ENCODE results near the gene CLCA4.

Gene CLCA4

GRCh38 chr1:86616433-86616832 lies 69.6 kb downstream of the CLCA4 start:
- peaks cover 50% of the 10 kb centered on the region for H3K27me3 ChIP-seq (ENCODE audit: insufficient read depth, low read length)
- no peaks in the 10 kb centered on the region for H3K4me1 ChIP-seq (ENCODE audit: control insufficient read depth, insufficient read depth, low read length, unreplicated experiment)
- no peak overlapping the region for H3K27ac ChIP-seq (ENCODE audit: low read depth, low read length)
- H3K36me3 ChIP-seq (ENCODE audit: insufficient read depth, low read length), result no peaks in the 10 kb centered on the region
- no peak overlapping the region for H2AFZ ChIP-seq (ENCODE audit: low read length, unreplicated experiment)
- H3K79me2 ChIP-seq (ENCODE audit: control insufficient read depth, insufficient read depth, low read length, unreplicated experiment), result no peaks in the 10 kb centered on the region
- H3K4me3 ChIP-seq (ENCODE audit: low read depth, low read length), result no peak overlapping the region

- Histone ChIP-seq H3K27ac (ENCODE audit: low read depth, low read length) (no peak overlapping the region), H3K4me3 (ENCODE audit: low read depth, low read length) (no peak overlapping the region)
Measured at GRCh38 chr1:86616871-86617270, 70.0 kb downstream of the CLCA4 start.

GRCh38 chr1:86618358-86618757 lies 71.5 kb downstream of the CLCA4 start:
- H2AFZ ChIP-seq (ENCODE audit: low read length, unreplicated experiment), result no peak overlapping the region
- H3K4me1 ChIP-seq (ENCODE audit: control insufficient read depth, insufficient read depth, low read length, unreplicated experiment), result no peaks in the 10 kb centered on the region
- no peaks in the 10 kb centered on the region for H3K36me3 ChIP-seq (ENCODE audit: insufficient read depth, low read length)
- peaks cover 69% of the 10 kb centered on the region for H3K27me3 ChIP-seq (ENCODE audit: insufficient read depth, low read length)
- H3K27ac ChIP-seq (ENCODE audit: low read depth, low read length), result no peak overlapping the region
- no peak overlapping the region for H3K4me3 ChIP-seq (ENCODE audit: low read depth, low read length)
- H3K79me2 ChIP-seq (ENCODE audit: control insufficient read depth, insufficient read depth, low read length, unreplicated experiment), result no peaks in the 10 kb centered on the region

More at GRCh38 chr1:86616871-86617270, 70.0 kb downstream of the CLCA4 start:
- Histone ChIP-seq H3K79me2 (ENCODE audit: control insufficient read depth, insufficient read depth, low read length, unreplicated experiment) (no peaks in the 10 kb centered on the region), H3K4me1 (ENCODE audit: control insufficient read depth, insufficient read depth, low read length, unreplicated experiment) (no peaks in the 10 kb centered on the region), H2AFZ (ENCODE audit: low read length, unreplicated experiment) (no peak overlapping the region), H3K36me3 (ENCODE audit: insufficient read depth, low read length) (no peaks in the 10 kb centered on the region), H3K27me3 (ENCODE audit: insufficient read depth, low read length) (peaks cover 54% of the 10 kb centered on the region)

GRCh38 chr1:86619313-86619712 lies 72.4 kb downstream of the CLCA4 start:
- Histone ChIP-seq H2AFZ (ENCODE audit: low read length, unreplicated experiment) (no peak overlapping the region), H3K79me2 (ENCODE audit: control insufficient read depth, insufficient read depth, low read length, unreplicated experiment) (no peaks in the 10 kb centered on the region), H3K4me1 (ENCODE audit: control insufficient read depth, insufficient read depth, low read length, unreplicated experiment) (no peaks in the 10 kb centered on the region), H3K27ac (ENCODE audit: low read depth, low read length) (no peak overlapping the region), H3K27me3 (ENCODE audit: insufficient read depth, low read length) (peaks cover 71% of the 10 kb centered on the region), H3K4me3 (ENCODE audit: low read depth, low read length) (no peak overlapping the region), H3K36me3 (ENCODE audit: insufficient read depth, low read length) (no peaks in the 10 kb centered on the region)

GRCh38 chr1:86621286-86621685 lies 74.4 kb downstream of the CLCA4 start:
- H2AFZ ChIP-seq (ENCODE audit: low read length, unreplicated experiment), result no peak overlapping the region
- H3K4me3 ChIP-seq (ENCODE audit: low read depth, low read length), result no peak overlapping the region
- H3K27ac ChIP-seq (ENCODE audit: low read depth, low read length), result no peak overlapping the region
- H3K27me3 ChIP-seq (ENCODE audit: insufficient read depth, low read length), result peaks cover 68% of the 10 kb centered on the region
- H3K4me1 ChIP-seq (ENCODE audit: control insufficient read depth, insufficient read depth, low read length, unreplicated experiment), result no peaks in the 10 kb centered on the region
- H3K79me2 ChIP-seq (ENCODE audit: control insufficient read depth, insufficient read depth, low read length, unreplicated experiment), result no peaks in the 10 kb centered on the region
- H3K36me3 ChIP-seq (ENCODE audit: insufficient read depth, low read length), result no peaks in the 10 kb centered on the region

Measured in ACC112 (cell line).